H1 (cell line): ENCODE results near the gene ITPK1. TPM values are rescaled to one million over a fixed set of nuclear protein-coding genes. Genes with fewer than 3 reads are reported as not detected.
A peak's percentile ranks its signal among the peaks of the same experiment; 100 is the strongest.

ENCODE experiments used
- CTCF ChIA-PET: fragments of 300-600 bp; sonication (Branson Sonifier 250); formaldehyde crosslinking; loops from one replicate; lab custom pipeline; 2021; ENCODE audit not compliant: partially characterized antibody; lab: Charles Lee
- POLR2A ChIA-PET: fragments of 300-600 bp; sonication (Branson Sonifier 250); formaldehyde crosslinking; loops from one replicate; lab custom pipeline; 2021; ENCODE audit warnings: inconsistent platforms; ENCODE audit not compliant: partially characterized antibody; lab: Charles Lee
- DNase-seq, 2 experiments: peaks; one replicate each; pipeline versions ENCODE4 v3.0.0 to v3.0.0-alpha.2; 2010 to 2022; ENCODE audit warnings: low spot score in 2 of 2, low read depth in 1 of 2, mixed read lengths in 1 of 2
- FAIRE-seq: peaks from 2 replicates; lab custom pipeline; 2011; peaks lifted over from hg19 to GRCh38; lab: Jason Lieb, UNC
- H2AFZ ChIP-seq: 2 replicates; pipeline ENCODE4 v1.8.1; 2012; ENCODE audit warnings: low read length, inconsistent platforms
- H2AK5ac ChIP-seq: 2 replicates; pipeline ENCODE4 v1.6.1; 2013; ENCODE audit warnings: low read depth, low read length
- H2BK120ac ChIP-seq: replicated peaks from 2 replicates; pipeline ENCODE3; 2013; ENCODE audit warnings: low read depth, low read length, inconsistent platforms
- H2BK12ac ChIP-seq: 2 replicates; pipeline ENCODE4 v1.6.1; 2013; ENCODE audit warnings: low read depth, low read length
- H2BK15ac ChIP-seq: 2 replicates; pipeline ENCODE4 v1.6.1; 2013; ENCODE audit warnings: low read length
- H2BK20ac ChIP-seq: 2 replicates; pipeline ENCODE4 v1.6.1; 2013; ENCODE audit warnings: low read length
- H2BK5ac ChIP-seq: 2 replicates; pipeline ENCODE4 v1.6.1; 2013; ENCODE audit warnings: low read depth, low read length
- H3K14ac ChIP-seq: 2 replicates; pipeline ENCODE4 v1.6.1; 2013; ENCODE audit warnings: inconsistent platforms; ENCODE audit not compliant: insufficient read length
- H3K18ac ChIP-seq: 2 replicates; pipeline ENCODE4 v1.6.1; 2013; ENCODE audit warnings: low read length; ENCODE audit errors: extremely low read depth
- H3K23ac ChIP-seq: 2 replicates; pipeline ENCODE4 v1.6.1; 2013; ENCODE audit warnings: inconsistent platforms; ENCODE audit not compliant: insufficient read length
- H3K23me2 ChIP-seq: 2 replicates; pipeline ENCODE4 v1.6.1; 2013; ENCODE audit warnings: low read depth, low read length
- H3K27ac ChIP-seq: 2 replicates; pipeline ENCODE4 v1.6.1; 2011; ENCODE audit warnings: low read depth, low read length, inconsistent platforms
- H3K27me3 ChIP-seq, 4 experiments: replicated peaks in 1 of 4; 1 replicate in 1 of 4; 2 replicates in 3 of 4; pipeline versions ENCODE4 v1.6.1 to v1.8.1; 2011 to 2013; ENCODE audit warnings: low read length in 3 of 4, mild to moderate bottlenecking in 3 of 4, inconsistent platforms in 2 of 4, mixed read lengths in 2 of 4, moderate library complexity in 1 of 4; ENCODE audit not compliant: control insufficient read depth in 3 of 4, insufficient read depth in 3 of 4; ENCODE audit errors: extremely low read depth in 1 of 4
- H3K36me3 ChIP-seq, 4 experiments: 2 replicates each; pipeline versions ENCODE4 v1.6.1 to v1.8.1; 2011 to 2013; ENCODE audit warnings: mild to moderate bottlenecking in 4 of 4, low read length in 3 of 4, moderate library complexity in 2 of 4, control low read depth in 1 of 4, inconsistent platforms in 1 of 4; ENCODE audit not compliant: insufficient read depth in 4 of 4, control insufficient read depth in 2 of 4
- H3K4ac ChIP-seq: replicated peaks from 2 replicates; pipeline ENCODE3; 2013; ENCODE audit warnings: low read length, low read depth, mixed read lengths, inconsistent platforms; ENCODE audit not compliant: insufficient read length
- H3K4me1 ChIP-seq, 4 experiments: replicated peaks in 1 of 4; 1 replicate in 1 of 4; 2 replicates in 3 of 4; pipeline versions ENCODE4 v1.6.1 to v1.8.1; 2011 to 2013; ENCODE audit warnings: low read length in 3 of 4, inconsistent platforms in 2 of 4, mixed read lengths in 1 of 4; ENCODE audit not compliant: insufficient read depth in 4 of 4, control insufficient read depth in 3 of 4
- H3K4me2 ChIP-seq, 2 experiments: 2 replicates each; pipeline versions ENCODE4 v1.6.1 to v1.8.1; 2011 to 2013; ENCODE audit warnings: low read depth in 2 of 2, low read length in 2 of 2, control low read depth in 1 of 2, inconsistent platforms in 1 of 2, mild to moderate bottlenecking in 1 of 2; ENCODE audit not compliant: insufficient read depth in 1 of 2
- H3K4me3 ChIP-seq, 4 experiments: fragments of 200-600, 300-600 bp in 1 of 4; sonication (generic), shearing (Covaris generic), sonication (Bioruptor Twin) in 1 of 4; 2 replicates each; pipeline versions ENCODE4 v1.5.1 to v1.8.1; 2011 to 2016; ENCODE audit warnings: low read length in 4 of 4, low read depth in 3 of 4, control low read depth in 2 of 4, inconsistent platforms in 2 of 4, mild to moderate bottlenecking in 2 of 4, mixed read lengths in 1 of 4, moderate library complexity in 1 of 4; ENCODE audit not compliant: insufficient read depth in 2 of 4; ENCODE audit errors: extremely low read depth in 1 of 4
- H3K56ac ChIP-seq: replicated peaks from 2 replicates; pipeline ENCODE3; 2013; ENCODE audit warnings: low read depth, mild to moderate bottlenecking, mixed read lengths, low read length, inconsistent platforms; ENCODE audit not compliant: insufficient read length
- H3K79me1 ChIP-seq: 2 replicates; pipeline ENCODE4 v1.6.1; 2013; ENCODE audit warnings: low read depth, low read length, control low read depth
- H3K79me2 ChIP-seq, 2 experiments: 2 replicates each; pipeline versions ENCODE4 v1.6.1 to v1.8.1; 2012 to 2013; ENCODE audit warnings: low read length in 2 of 2, mild to moderate bottlenecking in 2 of 2, inconsistent platforms in 1 of 2; ENCODE audit not compliant: insufficient read depth in 2 of 2, control insufficient read depth in 1 of 2
- H3K9ac ChIP-seq, 4 experiments: replicated peaks in 1 of 4; 1 replicate in 1 of 4; 2 replicates in 3 of 4; pipeline versions ENCODE4 v1.6.1 to v1.8.1; 2011 to 2013; ENCODE audit warnings: low read depth in 3 of 4, low read length in 3 of 4, control low read depth in 2 of 4, mild to moderate bottlenecking in 2 of 4, moderate library complexity in 2 of 4, inconsistent platforms in 1 of 4; ENCODE audit errors: extremely low read depth in 1 of 4
- H3K9me3 ChIP-seq, 2 experiments: 2 replicates each; pipeline versions ENCODE4 v1.6.1 to v1.8.1; 2012 to 2013; ENCODE audit warnings: mild to moderate bottlenecking in 2 of 2, moderate library complexity in 2 of 2, control low read depth in 1 of 2, inconsistent platforms in 1 of 2, low read depth in 1 of 2, low read length in 1 of 2, mixed read lengths in 1 of 2; ENCODE audit not compliant: insufficient read depth in 2 of 2
- H4K20me1 ChIP-seq, 2 experiments: replicated peaks in 1 of 2; 2 replicates each; pipeline versions ENCODE3 to v1.8.1; 2011 to 2013; ENCODE audit warnings: inconsistent platforms in 2 of 2, low read length in 2 of 2, mild to moderate bottlenecking in 1 of 2; ENCODE audit not compliant: insufficient read depth in 2 of 2, control insufficient read depth in 1 of 2
- H4K5ac ChIP-seq: 2 replicates; pipeline ENCODE4 v1.6.1; 2013; ENCODE audit warnings: low read length, low read depth, mixed read lengths, inconsistent platforms; ENCODE audit not compliant: insufficient read length
- H4K8ac ChIP-seq: 2 replicates; pipeline ENCODE4 v1.8.0; 2013; ENCODE audit warnings: mild to moderate bottlenecking, moderate library complexity, low read length, inconsistent platforms; ENCODE audit not compliant: insufficient read depth; ENCODE audit errors: extremely low read depth
- H4K91ac ChIP-seq: replicated peaks from 2 replicates; pipeline ENCODE3; 2013; ENCODE audit warnings: low read length, mixed read lengths, inconsistent platforms; ENCODE audit not compliant: insufficient read length
- ASH2L ChIP-seq: fragments of 200-600, 300-600 bp; sonication (generic); IDR thresholded peaks from one replicate; pipeline ENCODE4 v1.7.1; 2017; ENCODE audit warnings: low read length
- KDM4A ChIP-seq: IDR thresholded peaks from one replicate; pipeline ENCODE4 v1.7.1; 2012; ENCODE audit warnings: low read depth, mild to moderate bottlenecking, moderate library complexity, low read length, inconsistent platforms; ENCODE audit not compliant: severe bottlenecking
- SAP30 ChIP-seq: fragments of 300-600 bp; sonication (generic); IDR thresholded peaks from 2 replicates; pipeline ENCODE4 v1.7.1; 2012; ENCODE audit warnings: low read length, moderate library complexity, mild to moderate bottlenecking, inconsistent platforms; ENCODE audit not compliant: insufficient read depth, insufficient replicate concordance
- WGBS, 2 experiments: shearing (Covaris generic) in 1 of 2; methylation state at CpG; one replicate each; pipeline versions ENCODE4 v1.1.6 to v1.1.7; 2013 to 2015; ENCODE audit warnings: low lambda C conversion rate in 2 of 2, mixed read lengths in 2 of 2, inconsistent platforms in 1 of 2, low coverage in 1 of 2, missing lambda C conversion rate in 1 of 2; ENCODE audit not compliant: insufficient replicate concordance in 2 of 2, insufficient coverage in 1 of 2, insufficient read length in 1 of 2; ENCODE audit errors: extremely low coverage in 1 of 2, missing lambda C conversion rate in 1 of 2; 5-methylcytosine and 5-hydroxymethylcytosine counted together
- polyA plus RNA-seq, 7 experiments: library from polyadenylated mRNA; depleted of rRNA in 3 of 7; stranded (reverse) in 5 of 7; unstranded in 2 of 7; fragments of >200 nt in 5 of 7; fragments of 200-250 nt in 2 of 7; gene quantifications; 1 replicate in 5 of 7; 2 replicates in 1 of 7; 4 replicates in 1 of 7; pipeline versions ENCODE4 v1.2.1 to v1.2.3, GENCODE V29; 2011 to 2013; ENCODE audit warnings: missing spikeins in 2 of 7, mixed read lengths in 2 of 7
- total RNA-seq: library from RNA; stranded (reverse); fragmentation: NEBNext Ultra II Directional; extraction: Animal tissue kit (Norgen Biotek cat#: 25700); gene quantifications from 2 replicates; pipeline ENCODE4 v1.2.1, GENCODE V29; 2021

The ITPK1 gene
- total and polyA plus RNA-seq, 2 of the 8 experiments (the other 6 are each of a cell fraction or from before 2014, with no cell fraction given): 108 to 143 TPM

- H3K27ac ChIP-seq: peak overlapping the region; percentile 9; the same call in 1 of the 2 replicates
- ChIA-PET CTCF (interaction anchor here (0.8 to 3.3 kb wide), 9 partner anchors 10 to 104 kb away, joined by 3 to 16 read pairs (median 4); no protein-coding TSS in a partner anchor), POLR2A (interaction anchor here (0.9 kb wide), 1 partner anchor 10 kb away, joined by 3 read pairs; no protein-coding TSS in a partner anchor)
- peaks cover 0 to 62% of the 10 kb centered on the region in 2 experiments; a peak in 2 of 4 replicates for H3K79me2 ChIP-seq
- H2BK5ac ChIP-seq: peak overlapping the region; percentile 97
- no peaks in the 10 kb centered on the region for H3K36me3 ChIP-seq
- H2BK20ac ChIP-seq: peak overlapping the region; percentile 99
- H3K4ac ChIP-seq: peak overlapping the region; percentile 96
- H4K8ac ChIP-seq: no peak overlapping the region; the same call in 1 of the 2 replicates
- H3K4me3 ChIP-seq: no peak overlapping the region
- no peaks in the 10 kb centered on the region for H3K23me2 ChIP-seq
- H2AFZ ChIP-seq: no peak overlapping the region
- H3K79me1 ChIP-seq: peaks cover 10% of the 10 kb centered on the region
- FAIRE-seq: no peak
- H3K9ac ChIP-seq: no peak overlapping the region; a peak in 1 of 7 replicates
- H4K5ac ChIP-seq: no peak overlapping the region
- H2BK15ac ChIP-seq: peak overlapping the region; percentile 97; the same call in 1 of the 2 replicates
- no peak overlapping the region for H3K23ac ChIP-seq
- no peak overlapping the region for H3K14ac ChIP-seq
- H4K91ac ChIP-seq: peak overlapping the region; percentile 95
- no peak overlapping the region for H3K4me2 ChIP-seq
- H3K4me1 ChIP-seq: peaks cover 8 to 51% (median 35%) of the 10 kb centered on the region in 4 experiments
- no peaks in the 10 kb centered on the region for H3K9me3 ChIP-seq
- 91% methylated on average over 12 of the region's 12 CpGs; no CpG with 5 or more reads in 1 of the 2 experiments for WGBS, 2 experiments
- peak overlapping the region; percentile 94 for H2BK12ac ChIP-seq
- peak overlapping the region; percentile 89 for H3K18ac ChIP-seq
- no peaks in the 10 kb centered on the region for H4K20me1 ChIP-seq
- H3K27me3 ChIP-seq: no peaks in the 10 kb centered on the region
- TF ChIP-seq KDM4A (no peak), SAP30 (no peak), ASH2L (no peak)
- H2AK5ac ChIP-seq: peak overlapping the region; percentile 100
- H2BK120ac ChIP-seq: peak overlapping the region; percentile 97
- no peak overlapping the region for H3K56ac ChIP-seq
- no peak for DNase-seq
Observed at GRCh38 chr14:93050761-93051160, 65.0 kb downstream of the ITPK1 start.
